IPS-18c (cell line): ENCODE data around the gene CTIF.
"Not testable (repeated sequence)": the region's sequence is repeated elsewhere in the genome, so short reads cannot be mapped to it uniquely, and the experiment has no call there.

Experiments
- H3K4me3 ChIP-seq: 2 replicates; pipeline ENCODE4 v1.7.0; 2013; ENCODE audit warnings: low read depth, mild to moderate bottlenecking, low read length, moderate library complexity; ENCODE audit not compliant: insufficient read depth
- H3K9me3 ChIP-seq: one replicate; pipeline ENCODE4 v1.6.1; 2013; ENCODE audit warnings: mild to moderate bottlenecking, low read length, moderate library complexity; ENCODE audit not compliant: control insufficient read depth, insufficient read depth

The CTIF gene

GRCh38 chr18:48866856-48867255 lies 328.0 kb downstream of the CTIF start:
- Histone ChIP-seq H3K9me3 (no peaks in the 10 kb centered on the region), H3K4me3 (no peak overlapping the region)

GRCh38 chr18:48867978-48868377 lies 329.1 kb downstream of the CTIF start:
- Histone ChIP-seq H3K9me3 (no peaks in the 10 kb centered on the region), H3K4me3 (no peak overlapping the region)

- no peaks in the 10 kb centered on the region for H3K9me3 ChIP-seq
- no peak overlapping the region for H3K4me3 ChIP-seq
Observed at GRCh38 chr18:48868468-48869466, 329.9 kb downstream of the CTIF start.

DNA sequence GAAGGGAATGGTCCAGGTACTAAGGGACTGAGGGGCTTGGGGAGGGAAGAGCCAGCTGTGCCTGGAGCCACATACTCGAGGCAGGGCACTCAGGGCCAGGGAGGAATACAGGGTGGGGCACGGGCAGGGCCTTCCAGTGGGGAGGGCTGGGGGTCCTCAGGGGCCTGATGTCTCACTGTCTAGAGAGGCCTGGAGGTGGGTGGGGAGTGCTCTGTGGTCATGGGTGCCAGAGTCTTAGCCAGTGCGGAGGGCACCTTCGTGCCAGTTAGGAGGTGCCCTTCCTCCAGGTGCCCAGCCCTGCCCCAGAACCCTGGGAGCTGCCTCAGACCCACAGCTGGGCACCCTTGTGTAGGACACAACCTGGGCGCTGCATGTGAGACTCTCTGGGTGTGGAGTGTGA lies 330.8 kb downstream of the CTIF start:
- H3K4me3 ChIP-seq, result no peak overlapping the region
- no peaks in the 10 kb centered on the region for H3K9me3 ChIP-seq

GRCh38 chr18:48870926-48871325 lies 332.1 kb downstream of the CTIF start:
- H3K4me3 ChIP-seq, H3K9me3 ChIP-seq: not testable (repeated sequence)

DNA sequence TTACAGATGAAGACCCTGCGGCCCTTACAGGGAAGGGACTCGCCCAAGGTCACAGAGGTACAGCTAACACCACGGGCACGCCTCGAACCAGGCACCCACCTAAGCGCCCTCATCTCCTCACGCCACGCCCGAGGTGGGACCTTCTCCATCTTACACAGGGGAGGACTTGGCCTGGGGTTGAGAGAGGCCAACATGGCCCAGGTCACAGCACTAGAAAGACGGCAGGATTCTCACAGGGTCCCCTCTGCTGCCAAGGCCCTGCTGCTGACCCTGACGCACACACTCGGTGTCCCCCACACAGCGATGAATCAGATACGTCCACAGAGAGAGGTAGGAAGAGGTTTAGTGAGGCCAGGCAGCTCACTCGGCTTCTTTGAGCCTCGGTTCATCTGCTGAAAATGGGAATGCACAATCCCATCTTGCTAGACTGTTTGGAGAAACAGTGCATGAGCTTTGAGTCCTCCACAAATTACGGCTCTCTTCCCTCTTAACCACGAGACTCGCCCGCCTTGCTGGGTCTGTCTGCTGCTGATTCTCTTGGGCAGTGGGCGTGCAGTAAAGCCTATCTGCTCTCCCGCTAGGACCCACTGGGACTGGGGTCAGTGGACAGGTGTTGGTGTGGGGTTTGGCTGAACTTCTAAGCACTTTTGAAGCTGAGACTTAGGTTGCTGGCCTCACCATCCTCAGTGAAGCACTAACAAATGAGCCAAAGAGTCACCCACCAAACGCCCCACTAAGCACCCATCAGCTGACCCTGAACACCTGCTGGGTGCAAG lies 332.7 kb downstream of the CTIF start:
- H3K4me3 ChIP-seq, result no peak overlapping the region
- H3K9me3 ChIP-seq, result peaks cover 4% of the 10 kb centered on the region

DNA sequence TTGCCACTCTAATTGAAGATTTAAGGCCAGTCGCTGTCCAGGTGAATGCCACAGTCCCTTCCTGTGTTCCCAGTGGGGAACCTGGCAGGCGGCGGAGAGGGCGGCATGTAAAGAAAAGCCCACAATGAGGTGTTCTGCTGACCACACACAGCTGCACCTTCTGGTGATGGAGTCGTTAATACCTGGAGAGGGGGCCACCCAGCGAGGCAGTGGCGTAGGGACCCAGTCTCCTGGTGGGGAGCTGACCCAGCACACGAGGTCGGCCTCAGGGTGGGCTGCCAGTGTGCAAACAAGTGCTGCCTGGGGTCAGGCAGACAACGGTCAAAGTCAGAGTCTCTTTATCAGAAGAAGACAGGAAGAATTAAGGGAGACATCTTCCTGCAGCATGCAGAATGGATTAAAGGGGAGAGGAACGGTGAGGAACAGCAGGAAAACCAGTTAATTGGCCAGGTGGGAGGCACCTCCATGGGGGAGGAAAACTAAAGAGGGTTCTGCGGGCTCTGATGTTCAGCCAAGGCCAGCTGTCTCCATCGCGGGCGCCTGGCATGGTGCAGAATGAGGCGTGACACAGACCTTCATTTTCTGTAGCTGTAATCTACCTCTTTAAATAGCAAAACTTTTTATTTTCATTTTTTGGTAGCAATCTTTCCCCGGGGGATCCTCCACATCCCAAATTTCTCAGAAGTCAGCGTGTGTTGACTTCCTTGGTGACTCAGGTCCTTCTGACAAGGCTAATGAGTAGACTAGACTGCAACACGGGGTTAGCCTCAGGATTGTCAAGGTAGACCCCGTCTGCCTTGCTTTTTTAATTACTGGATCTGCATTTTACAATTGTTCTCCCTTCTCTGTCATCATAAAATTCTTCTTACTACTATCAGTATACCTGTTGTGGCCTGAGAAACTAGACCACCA lies 333.7 kb downstream of the CTIF start:
- Histone ChIP-seq H3K9me3 (peaks cover 4% of the 10 kb centered on the region), H3K4me3 (no peak overlapping the region)

- Histone ChIP-seq H3K9me3 (peaks cover 4% of the 10 kb centered on the region), H3K4me3 (no peak overlapping the region)
Observed at GRCh38 chr18:48874233-48874632, 335.4 kb downstream of the CTIF start.

GRCh38 chr18:48874701-48875162 lies 335.9 kb downstream of the CTIF start:
- peaks cover 4% of the 10 kb centered on the region for H3K9me3 ChIP-seq
- no peak overlapping the region for H3K4me3 ChIP-seq

DNA sequence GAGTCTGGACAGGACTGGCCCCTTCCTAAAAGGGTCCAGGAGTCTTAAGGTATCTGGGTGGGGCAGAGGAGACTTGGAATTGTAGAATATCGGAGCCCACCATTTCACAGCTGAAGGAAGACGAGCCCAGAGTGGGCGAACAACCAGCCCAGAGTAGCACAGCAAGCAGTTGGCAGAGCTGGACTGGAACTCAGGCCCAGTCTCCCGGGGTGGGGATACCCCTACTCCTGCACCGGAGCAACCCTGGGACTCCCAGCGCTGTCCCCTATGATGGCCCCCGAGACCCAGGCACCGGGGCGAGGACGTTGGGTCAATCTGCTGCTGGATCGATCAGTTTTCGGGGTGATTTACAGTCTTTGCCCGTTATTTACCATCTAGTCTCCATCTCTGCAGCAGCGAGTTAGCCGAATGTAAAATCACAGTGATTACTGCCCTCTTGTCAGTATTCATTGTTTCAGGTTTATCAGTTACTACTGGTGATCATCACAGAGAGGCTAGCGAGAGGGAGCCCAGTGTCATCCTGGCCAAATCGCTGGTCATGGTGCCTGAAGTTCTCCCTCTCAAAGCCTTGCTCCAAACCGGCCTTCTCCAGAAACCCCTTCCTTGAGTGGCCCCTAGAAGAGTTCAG lies 336.6 kb downstream of the CTIF start:
- Histone ChIP-seq H3K9me3 (peaks cover 4% of the 10 kb centered on the region), H3K4me3 (no peak overlapping the region)

GRCh38 chr18:48875942-48876511 lies 337.2 kb downstream of the CTIF start:
- Histone ChIP-seq H3K9me3 (peaks cover 4% of the 10 kb centered on the region), H3K4me3 (no peak overlapping the region)

DNA sequence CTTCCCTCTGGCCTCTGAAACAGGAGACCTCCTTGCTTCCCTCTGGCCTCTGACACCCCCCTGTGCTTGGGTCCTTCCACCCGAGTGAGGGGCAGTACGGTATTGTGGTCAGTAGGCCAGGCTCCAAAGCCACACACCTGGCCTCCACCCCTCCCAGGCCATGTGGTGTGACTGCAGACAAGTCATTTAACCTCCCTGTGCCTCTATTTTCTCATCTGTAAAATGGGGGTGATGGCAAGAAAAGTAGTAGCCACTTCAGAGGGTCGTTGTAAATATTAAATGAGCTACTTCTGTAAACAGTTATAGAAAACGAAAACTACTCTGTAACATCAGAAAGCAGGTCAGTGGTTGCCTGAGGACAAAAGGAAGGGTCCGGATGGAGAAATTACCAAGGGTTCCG lies 337.8 kb downstream of the CTIF start:
- H3K9me3 ChIP-seq, result peaks cover 4% of the 10 kb centered on the region
- H3K4me3 ChIP-seq, result no peak overlapping the region

- Histone ChIP-seq H3K9me3 (peaks cover 4% of the 10 kb centered on the region), H3K4me3 (no peak overlapping the region)
Observed at GRCh38 chr18:48877941-48878340, 339.1 kb downstream of the CTIF start.

DNA sequence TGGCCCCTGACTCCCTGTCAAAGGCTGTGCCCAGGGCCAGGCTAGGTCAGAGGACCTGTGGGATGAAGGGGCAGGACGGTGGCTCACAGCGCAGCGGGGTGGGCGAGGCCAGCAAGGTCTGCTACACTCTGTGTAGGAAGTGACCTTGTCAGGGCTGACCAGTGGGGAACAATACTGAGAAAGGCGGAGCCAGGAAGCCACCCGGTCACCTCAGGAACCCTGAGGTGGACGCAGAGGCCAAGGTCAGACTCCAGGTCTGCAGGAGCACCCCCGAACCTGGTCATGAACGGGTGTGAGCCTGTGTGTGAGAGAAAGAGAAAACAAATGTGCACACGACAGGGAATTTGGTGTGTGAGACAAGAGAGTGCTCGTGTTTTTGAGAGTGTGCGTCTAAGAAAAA lies 339.6 kb downstream of the CTIF start:
- H3K4me3 ChIP-seq, result no peak overlapping the region
- H3K9me3 ChIP-seq, result peaks cover 4% of the 10 kb centered on the region

DNA sequence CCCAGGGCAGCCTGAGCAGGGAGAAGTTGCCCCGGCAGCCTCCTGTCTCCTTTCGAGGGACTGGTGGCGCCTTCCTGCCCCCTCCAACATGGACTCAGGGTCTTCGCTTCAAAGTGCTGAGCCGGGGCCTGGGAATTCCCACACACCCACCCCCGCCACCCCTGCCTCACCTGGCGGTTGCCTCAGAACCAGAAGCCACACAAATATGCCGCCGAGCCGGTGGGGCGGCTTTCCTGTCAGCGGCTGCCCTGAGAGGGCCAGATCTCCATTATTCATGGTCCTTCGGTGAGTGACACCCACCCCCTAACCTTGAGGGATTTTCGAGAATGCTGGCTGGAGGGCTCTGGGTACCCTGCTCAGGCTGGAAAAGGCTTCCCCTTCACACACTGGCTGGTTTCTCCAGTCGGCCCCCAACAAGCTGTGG lies 340.2 kb downstream of the CTIF start:
- H3K4me3 ChIP-seq, result no peak overlapping the region
- H3K9me3 ChIP-seq, result peaks cover 4% of the 10 kb centered on the region

GRCh38 chr18:48880931-48881330 lies 342.1 kb downstream of the CTIF start:
- Histone ChIP-seq H3K9me3 (no peaks in the 10 kb centered on the region), H3K4me3 (no peak overlapping the region)
